ENCODE results near the gene ADCY4.
"Not testable (repeated sequence)": the region's sequence is repeated elsewhere in the genome, so short reads cannot be mapped to it uniquely, and the experiment has no call there.

ADCY4 gene

DNA sequence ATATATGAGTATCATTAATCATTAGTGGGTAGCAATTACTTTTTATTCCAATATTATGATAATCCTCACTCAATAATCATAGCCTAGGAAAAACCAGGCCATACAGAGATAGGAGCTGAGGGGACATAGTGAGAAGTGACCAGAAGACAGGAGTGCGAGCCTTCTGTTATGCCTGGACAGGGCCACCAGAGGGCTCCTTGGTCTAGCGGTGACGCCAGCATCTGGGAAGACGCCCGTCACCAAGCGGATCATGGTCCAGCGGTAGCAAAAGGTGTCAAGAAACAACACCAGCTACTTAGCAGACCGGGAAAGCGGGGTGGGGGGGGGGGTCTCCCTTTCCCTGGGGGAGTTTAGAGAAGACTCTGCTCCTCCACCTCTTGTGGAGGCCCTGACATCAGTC lies 7.0 kb downstream of the ADCY4 start:
- H3K27me3 ChIP-seq (replicated peaks; ENCODE audit: control insufficient read depth, insufficient read depth, low read length); H3K4me3 ChIP-seq (replicated peaks; ENCODE audit: low read depth, low read length); DNase-seq (ENCODE audit: extremely low read depth, insufficient read length); H3K36me3 ChIP-seq (ENCODE audit: control insufficient read depth, insufficient read depth, low read length): not testable (repeated sequence)
- TF ChIP-seq, protein P1, sequence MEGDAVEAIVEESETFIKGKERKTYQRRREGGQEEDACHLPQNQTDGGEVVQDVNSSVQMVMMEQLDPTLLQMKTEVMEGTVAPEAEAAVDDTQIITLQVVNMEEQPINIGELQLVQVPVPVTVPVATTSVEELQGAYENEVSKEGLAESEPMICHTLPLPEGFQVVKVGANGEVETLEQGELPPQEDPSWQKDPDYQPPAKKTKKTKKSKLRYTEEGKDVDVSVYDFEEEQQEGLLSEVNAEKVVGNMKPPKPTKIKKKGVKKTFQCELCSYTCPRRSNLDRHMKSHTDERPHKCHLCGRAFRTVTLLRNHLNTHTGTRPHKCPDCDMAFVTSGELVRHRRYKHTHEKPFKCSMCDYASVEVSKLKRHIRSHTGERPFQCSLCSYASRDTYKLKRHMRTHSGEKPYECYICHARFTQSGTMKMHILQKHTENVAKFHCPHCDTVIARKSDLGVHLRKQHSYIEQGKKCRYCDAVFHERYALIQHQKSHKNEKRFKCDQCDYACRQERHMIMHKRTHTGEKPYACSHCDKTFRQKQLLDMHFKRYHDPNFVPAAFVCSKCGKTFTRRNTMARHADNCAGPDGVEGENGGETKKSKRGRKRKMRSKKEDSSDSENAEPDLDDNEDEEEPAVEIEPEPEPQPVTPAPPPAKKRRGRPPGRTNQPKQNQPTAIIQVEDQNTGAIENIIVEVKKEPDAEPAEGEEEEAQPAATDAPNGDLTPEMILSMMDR (IDR thresholded peaks at IDR 0.05; ENCODE audit: insufficient read depth, low read length, poor library complexity, severe bottlenecking): peak; percentile 31

GRCh38 chr14:24327303-24327702 lies 7.6 kb downstream of the ADCY4 start:
- H3K36me3 ChIP-seq (ENCODE audit: control insufficient read depth, insufficient read depth, low read length): no peaks in the 10 kb centered on the region
- TF ChIP-seq, protein P1 (IDR thresholded peaks at IDR 0.05; ENCODE audit: insufficient read depth, low read length, poor library complexity, severe bottlenecking): no peak
- no peak overlapping the region for H3K4me3 ChIP-seq (replicated peaks; ENCODE audit: low read depth, low read length)
- DNase-seq (ENCODE audit: extremely low read depth, insufficient read length): no peak
- no peaks in the 10 kb centered on the region; the same call in 1 of the 2 replicates for H3K27me3 ChIP-seq (replicated peaks; ENCODE audit: control insufficient read depth, insufficient read depth, low read length)

DNA sequence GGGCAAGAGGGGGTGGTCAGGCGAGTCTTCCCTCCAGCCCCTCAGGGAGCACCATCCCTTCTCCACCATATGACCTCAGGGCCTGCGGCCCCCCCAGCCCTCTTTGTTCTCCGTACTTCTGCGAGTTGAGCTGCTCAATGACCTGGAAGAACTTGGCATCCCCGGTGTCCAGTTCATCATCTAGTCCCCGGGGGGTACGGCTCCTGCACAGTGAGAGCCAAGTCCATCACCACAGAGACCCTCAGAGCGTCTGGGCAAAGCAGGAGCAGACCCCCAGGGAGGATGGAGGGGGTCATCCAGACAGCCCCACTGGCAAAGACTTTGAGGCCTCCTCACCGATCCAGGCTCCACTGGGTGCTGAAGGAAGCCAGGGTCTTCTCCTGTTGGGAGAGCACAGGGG lies 8.9 kb downstream of the ADCY4 start:
- no peak for DNase-seq (ENCODE audit: extremely low read depth, insufficient read length)
- Histone ChIP-seq H3K36me3 (ENCODE audit: control insufficient read depth, insufficient read depth, low read length) (no peaks in the 10 kb centered on the region), H3K27me3 (replicated peaks; ENCODE audit: control insufficient read depth, insufficient read depth, low read length) (no peaks in the 10 kb centered on the region), H3K4me3 (replicated peaks; ENCODE audit: low read depth, low read length) (no peak overlapping the region)
- TF ChIP-seq, protein P1 (IDR thresholded peaks at IDR 0.05; ENCODE audit: insufficient read depth, low read length, poor library complexity, severe bottlenecking): no peak

GRCh38 chr14:24325041-24325530 lies 9.8 kb downstream of the ADCY4 start:
- Histone ChIP-seq H3K4me3 (replicated peaks; ENCODE audit: low read depth, low read length) (no peak overlapping the region), H3K27me3 (replicated peaks; ENCODE audit: control insufficient read depth, insufficient read depth, low read length) (no peaks in the 10 kb centered on the region), H3K36me3 (ENCODE audit: control insufficient read depth, insufficient read depth, low read length) (no peaks in the 10 kb centered on the region)
- no peak for DNase-seq (ENCODE audit: extremely low read depth, insufficient read length)
- TF ChIP-seq, protein P1 (IDR thresholded peaks at IDR 0.05; ENCODE audit: insufficient read depth, low read length, poor library complexity, severe bottlenecking): no peak

GRCh38 chr14:24324024-24324423 lies 10.8 kb downstream of the ADCY4 start:
- TF ChIP-seq, protein P1 (IDR thresholded peaks at IDR 0.05; ENCODE audit: insufficient read depth, low read length, poor library complexity, severe bottlenecking): no peak
- Histone ChIP-seq H3K4me3 (replicated peaks; ENCODE audit: low read depth, low read length) (no peak overlapping the region), H3K36me3 (ENCODE audit: control insufficient read depth, insufficient read depth, low read length) (no peaks in the 10 kb centered on the region), H3K27me3 (replicated peaks; ENCODE audit: control insufficient read depth, insufficient read depth, low read length) (no peaks in the 10 kb centered on the region)
- no peak for DNase-seq (ENCODE audit: extremely low read depth, insufficient read length)

DNA sequence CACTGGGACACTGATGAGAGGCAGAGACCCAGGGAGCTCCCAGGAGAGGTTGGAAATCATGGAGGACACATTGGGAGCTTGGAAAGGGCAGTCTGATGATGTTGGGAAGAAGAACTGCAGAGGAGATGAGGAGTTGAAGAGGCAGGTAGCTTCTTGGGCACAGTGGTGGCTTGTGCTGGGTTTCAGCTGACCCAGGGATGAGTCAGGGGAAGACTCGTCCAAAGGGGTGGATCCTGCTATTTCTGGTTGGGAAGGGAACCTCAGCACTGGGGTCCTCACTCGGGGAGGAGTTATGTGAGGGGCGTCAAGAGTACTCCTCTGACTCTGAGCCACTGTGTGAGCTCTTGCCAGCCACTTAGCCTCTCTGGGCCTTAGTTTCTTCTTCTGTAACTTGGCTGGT lies 11.5 kb downstream of the ADCY4 start:
- Histone ChIP-seq H3K36me3 (ENCODE audit: control insufficient read depth, insufficient read depth, low read length) (no peaks in the 10 kb centered on the region), H3K4me3 (replicated peaks; ENCODE audit: low read depth, low read length) (no peak overlapping the region), H3K27me3 (replicated peaks; ENCODE audit: control insufficient read depth, insufficient read depth, low read length) (no peaks in the 10 kb centered on the region)
- TF ChIP-seq, protein P1 (IDR thresholded peaks at IDR 0.05; ENCODE audit: insufficient read depth, low read length, poor library complexity, severe bottlenecking): no peak
- DNase-seq (ENCODE audit: extremely low read depth, insufficient read length): no peak

Measured in GM06990 (cell line).